ENCODE results near the gene SMG6. TPM values are rescaled to one million over a fixed set of nuclear protein-coding genes. Genes with fewer than 3 reads are reported as not detected.

Gene SMG6
- total and polyA plus RNA-seq, 2 donors (not counting 1 experiment from before 2014, with no cell fraction given), result 10.6 to 35.5 TPM

GRCh38 chr17:2351269-2351668 lies 47.7 kb upstream of the SMG6 start:
- ATAC-seq (ENCODE audit: low read depth), result no peak
- DNase-seq, result no peak
- H3K9me3 Mint-ChIP-seq (ENCODE audit: insufficient read depth), result no peaks in the 10 kb centered on the region
- CTCF ChIA-PET, result interaction anchor here (0.7 to 2.6 kb wide), 5 partner anchors 12 to 394 kb away, joined by 3 to 8 read pairs (median 3); no protein-coding TSS in a partner anchor
- H2AFZ ChIP-seq (ENCODE audit: insufficient read depth, low read depth, low read length, poor library complexity, severe bottlenecking), result no peak overlapping the region
- peaks cover 7% of the 10 kb centered on the region for H3K79me2 ChIP-seq (ENCODE audit: control insufficient read depth, insufficient read depth, low read length)
- 100% methylated on average over 5 of the region's 6 CpGs for WGBS (ENCODE audit: insufficient coverage)
- no peak overlapping the region for H3K9ac ChIP-seq (ENCODE audit: low read length)
- H3K27me3 Mint-ChIP-seq, result no peaks in the 10 kb centered on the region
- H4K20me1 ChIP-seq (ENCODE audit: control insufficient read depth, insufficient read depth, low read length, poor library complexity, severe bottlenecking), result no peaks in the 10 kb centered on the region
- H3K4me1 Mint-ChIP-seq, result peaks cover 4% of the 10 kb centered on the region
- POLR2A ChIA-PET, result interaction anchor here (1.4 kb wide), 1 partner anchor 15 kb away, joined by 3 read pairs; the partner anchor contains the start of gene TSR1
- H3K4me3 Mint-ChIP-seq, result no peak overlapping the region
- no peaks in the 10 kb centered on the region for H3K9me3 ChIP-seq (ENCODE audit: control extremely low read depth in 1 of 3, control insufficient read depth in 2 of 3, insufficient read depth in 1 of 3, low read length in 2 of 3)
- no peaks in the 10 kb centered on the region for H3K27me3 ChIP-seq (replicated peaks in 1 of 4; ENCODE audit: control extremely low read depth in 1 of 4, control insufficient read depth in 3 of 4, insufficient read depth in 4 of 4, low read length in 3 of 4)
- H3K27ac ChIP-seq (ENCODE audit: low read length in 2 of 2), result no peak overlapping the region
- H3K4me3 ChIP-seq (ENCODE audit: control extremely low read depth in 1 of 5, extremely low read depth in 1 of 5, insufficient read depth in 1 of 5, low read depth in 2 of 5, low read length in 4 of 5), result no peak overlapping the region
- H3K4me2 ChIP-seq (replicated peaks; ENCODE audit: low read depth, low read length, poor library complexity, severe bottlenecking), result no peak overlapping the region
- H3K36me3 ChIP-seq (replicated peaks in 1 of 2; ENCODE audit: control extremely low read depth in 1 of 2, control insufficient read depth in 1 of 2, extremely low read depth in 1 of 2, insufficient read depth in 2 of 2, low read length in 1 of 2), result no peaks in the 10 kb centered on the region
- no peak overlapping the region for H3K27ac Mint-ChIP-seq
- TF ChIP-seq, protein P1, sequence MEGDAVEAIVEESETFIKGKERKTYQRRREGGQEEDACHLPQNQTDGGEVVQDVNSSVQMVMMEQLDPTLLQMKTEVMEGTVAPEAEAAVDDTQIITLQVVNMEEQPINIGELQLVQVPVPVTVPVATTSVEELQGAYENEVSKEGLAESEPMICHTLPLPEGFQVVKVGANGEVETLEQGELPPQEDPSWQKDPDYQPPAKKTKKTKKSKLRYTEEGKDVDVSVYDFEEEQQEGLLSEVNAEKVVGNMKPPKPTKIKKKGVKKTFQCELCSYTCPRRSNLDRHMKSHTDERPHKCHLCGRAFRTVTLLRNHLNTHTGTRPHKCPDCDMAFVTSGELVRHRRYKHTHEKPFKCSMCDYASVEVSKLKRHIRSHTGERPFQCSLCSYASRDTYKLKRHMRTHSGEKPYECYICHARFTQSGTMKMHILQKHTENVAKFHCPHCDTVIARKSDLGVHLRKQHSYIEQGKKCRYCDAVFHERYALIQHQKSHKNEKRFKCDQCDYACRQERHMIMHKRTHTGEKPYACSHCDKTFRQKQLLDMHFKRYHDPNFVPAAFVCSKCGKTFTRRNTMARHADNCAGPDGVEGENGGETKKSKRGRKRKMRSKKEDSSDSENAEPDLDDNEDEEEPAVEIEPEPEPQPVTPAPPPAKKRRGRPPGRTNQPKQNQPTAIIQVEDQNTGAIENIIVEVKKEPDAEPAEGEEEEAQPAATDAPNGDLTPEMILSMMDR (IDR thresholded peaks at IDR 0.05), result no peak
- TF ChIP-seq EZH2 (IDR thresholded peaks at IDR 0.05; ENCODE audit: borderline replicate concordance, insufficient read depth, low read depth, low read length, poor library complexity, severe bottlenecking), result no peak
- H3K4me1 ChIP-seq (ENCODE audit: control insufficient read depth in 2 of 2, insufficient read depth in 2 of 2, low read length in 2 of 2), result no peaks in the 10 kb centered on the region
- intact Hi-C loops (cut with micrococcal nuclease), result loop anchor here (5.0 kb wide), 2 partner anchors 49 to 469 kb away; partner anchors contain the start of genes SMG6 and SRR

DNA sequence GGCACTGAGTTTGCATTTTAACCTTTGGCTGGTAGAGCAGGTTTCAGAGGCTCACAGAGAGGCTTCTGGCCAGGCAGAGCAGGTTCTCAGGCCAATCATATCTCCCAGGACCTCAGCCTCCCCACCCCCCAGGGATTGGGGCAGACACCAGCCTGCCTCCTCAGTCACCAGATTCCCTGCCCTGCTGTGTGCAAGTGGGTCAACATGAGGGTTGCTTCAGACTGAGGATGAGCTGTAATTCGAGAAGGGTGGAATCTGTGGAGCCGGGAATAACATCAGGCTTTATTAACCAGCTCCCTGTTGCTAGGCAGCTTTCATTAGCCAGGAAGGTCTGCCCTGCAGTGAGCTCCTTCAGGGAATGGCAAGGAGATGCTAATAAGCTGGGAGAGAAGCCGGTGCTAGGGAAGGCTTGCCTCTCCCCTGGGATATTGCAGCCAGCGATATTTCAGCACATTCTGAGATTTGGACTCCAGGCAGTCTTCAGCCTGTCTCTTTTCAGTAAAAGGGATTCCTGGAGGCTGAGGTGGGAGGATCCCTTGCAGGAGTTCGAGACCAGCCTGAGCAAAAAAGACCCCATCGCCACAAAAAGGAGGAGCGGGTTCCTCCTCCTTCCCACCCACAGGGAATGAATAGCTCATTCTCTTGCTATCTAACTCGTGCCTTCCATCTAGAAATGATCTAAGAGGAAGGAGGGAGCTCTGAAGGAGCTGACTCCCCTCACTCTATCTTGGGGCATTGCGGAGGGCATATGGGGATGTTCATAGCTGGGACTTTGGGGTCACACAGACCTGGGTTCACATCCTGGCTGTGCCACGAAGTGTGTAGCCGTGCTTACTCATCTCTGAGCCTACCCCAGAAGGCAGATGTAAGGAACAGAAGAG lies 44.5 kb upstream of the SMG6 start:
- Mint-ChIP-seq H3K27me3 (no peaks in the 10 kb centered on the region), H3K4me1 (peaks cover 1% of the 10 kb centered on the region), H3K27ac (no peak overlapping the region), H3K4me3 (no peak overlapping the region), H3K9me3 (ENCODE audit: insufficient read depth) (no peaks in the 10 kb centered on the region)
- CTCF ChIA-PET, result interaction anchor here (1.0 kb wide), 1 partner anchor 34 kb away, joined by 3 read pairs; no protein-coding TSS in a partner anchor
- peaks cover 2% of the 10 kb centered on the region for H3K79me2 ChIP-seq (ENCODE audit: control insufficient read depth, insufficient read depth, low read length)
- no peaks in the 10 kb centered on the region for H4K20me1 ChIP-seq (ENCODE audit: control insufficient read depth, insufficient read depth, low read length, poor library complexity, severe bottlenecking)
- no peaks in the 10 kb centered on the region for H3K27me3 ChIP-seq (replicated peaks in 1 of 4; ENCODE audit: control extremely low read depth in 1 of 4, control insufficient read depth in 3 of 4, insufficient read depth in 4 of 4, low read length in 3 of 4)
- H3K9ac ChIP-seq (ENCODE audit: low read length), result no peak overlapping the region
- no peaks in the 10 kb centered on the region for H3K4me1 ChIP-seq (ENCODE audit: control insufficient read depth in 2 of 2, insufficient read depth in 2 of 2, low read length in 2 of 2)
- H3K9me3 ChIP-seq (ENCODE audit: control extremely low read depth in 1 of 3, control insufficient read depth in 2 of 3, insufficient read depth in 1 of 3, low read length in 2 of 3), result no peaks in the 10 kb centered on the region
- 79% methylated on average over 5 of the region's 11 CpGs for WGBS (ENCODE audit: insufficient coverage)
- H3K27ac ChIP-seq (ENCODE audit: low read length in 2 of 2), result no peak overlapping the region
- intact Hi-C loops (cut with micrococcal nuclease), result no loop called here
- DNase-seq, result no peak
- H3K4me2 ChIP-seq (replicated peaks; ENCODE audit: low read depth, low read length, poor library complexity, severe bottlenecking), result no peak overlapping the region
- H3K4me3 ChIP-seq (ENCODE audit: control extremely low read depth in 1 of 5, extremely low read depth in 1 of 5, insufficient read depth in 1 of 5, low read depth in 2 of 5, low read length in 4 of 5), result no peak overlapping the region
- no peak for ATAC-seq (ENCODE audit: low read depth)
- no peak overlapping the region for H2AFZ ChIP-seq (ENCODE audit: insufficient read depth, low read depth, low read length, poor library complexity, severe bottlenecking)
- TF ChIP-seq, protein P1 (IDR thresholded peaks at IDR 0.05), result no peak
- no peak for TF ChIP-seq EZH2 (IDR thresholded peaks at IDR 0.05; ENCODE audit: borderline replicate concordance, insufficient read depth, low read depth, low read length, poor library complexity, severe bottlenecking)
- POLR2A ChIA-PET, result no interaction called here
- peaks cover 0 to 15% of the 10 kb centered on the region in 2 experiments for H3K36me3 ChIP-seq (replicated peaks in 1 of 2; ENCODE audit: control extremely low read depth in 1 of 2, control insufficient read depth in 1 of 2, extremely low read depth in 1 of 2, insufficient read depth in 2 of 2, low read length in 1 of 2)

Data from B cell (primary cell).